B cell (primary cell): ENCODE measurements around the gene BAAT. TPM values are rescaled to one million over a fixed set of nuclear protein-coding genes. Genes with fewer than 3 reads are reported as not detected.
A peak's percentile ranks its signal among the peaks of the same experiment; 100 is the strongest.

Experiments used
- ATAC-seq: fragments of 200-7000 bp; cut with Tn5 transposase; one replicate; pipeline ENCODE4 v1.10.0; 2021; ENCODE audit warnings: low read depth, mild to moderate bottlenecking, moderate number of reproducible peaks, moderate library complexity
- CTCF ChIA-PET: fragments of 350-600 bp; sonication (Branson Sonifier 250); formaldehyde crosslinking; loops from one replicate; lab custom pipeline; 2021; ENCODE audit warnings: antibody characterized with exemption, inconsistent platforms; lab: Charles Lee
- POLR2A ChIA-PET: fragments of 350-600 bp; sonication (Branson Sonifier 250); formaldehyde crosslinking; loops from one replicate; lab custom pipeline; 2021; ENCODE audit warnings: antibody characterized with exemption; lab: Charles Lee
- DNase-seq: peaks from one replicate; pipeline ENCODE4 v3.0.0; 2013
- H2AFZ ChIP-seq: 2 replicates; pipeline ENCODE4 v1.6.1; 2012; ENCODE audit warnings: mild to moderate bottlenecking, low read depth, low read length; ENCODE audit not compliant: insufficient read depth, poor library complexity, severe bottlenecking
- H3K27ac ChIP-seq, 2 donors: 1 replicate in 1 of 2; 2 replicates in 1 of 2; pipeline ENCODE4 v1.5.1; 2012 to 2013; ENCODE audit warnings: low read length in 2 of 2, mild to moderate bottlenecking in 2 of 2, moderate library complexity in 1 of 2
- H3K27me3 ChIP-seq, 4 experiments: fragments of 200-600 bp in 1 of 4; sonication (generic) in 1 of 4; replicated peaks in 1 of 4; 1 replicate in 2 of 4; 2 replicates in 2 of 4; pipeline versions ENCODE4 v1.6.1 to v1.7.0; 2013 to 2016; ENCODE audit warnings: low read length in 3 of 4, mild to moderate bottlenecking in 2 of 4, mixed read lengths in 1 of 4, moderate library complexity in 1 of 4; ENCODE audit not compliant: insufficient read depth in 4 of 4, control insufficient read depth in 3 of 4; ENCODE audit errors: control extremely low read depth in 1 of 4
- H3K36me3 ChIP-seq, 2 experiments: replicated peaks in 1 of 2; 1 replicate in 1 of 2; 2 replicates in 1 of 2; pipeline versions ENCODE4 v1.6.1 to v1.7.1; 2013; ENCODE audit warnings: low read length in 1 of 2; ENCODE audit not compliant: insufficient read depth in 2 of 2, control insufficient read depth in 1 of 2; ENCODE audit errors: control extremely low read depth in 1 of 2, extremely low read depth in 1 of 2
- H3K4me1 ChIP-seq, 2 donors: fragments of 200-600 bp in 1 of 2; sonication (generic) in 1 of 2; 1 replicate in 1 of 2; 2 replicates in 1 of 2; pipeline versions ENCODE4 v1.5.1 to v1.6.1; 2013 to 2017; ENCODE audit warnings: low read length in 2 of 2; ENCODE audit not compliant: control insufficient read depth in 2 of 2, insufficient read depth in 2 of 2
- H3K4me2 ChIP-seq: replicated peaks from 2 replicates; pipeline ENCODE3; 2012; ENCODE audit warnings: mild to moderate bottlenecking, low read depth, low read length; ENCODE audit not compliant: poor library complexity, severe bottlenecking
- H3K4me3 ChIP-seq, 5 experiments: fragments of 200-600 bp in 1 of 5; sonication (generic) in 1 of 5; 1 replicate in 3 of 5; 2 replicates in 2 of 5; pipeline versions ENCODE4 v1.5.1 to v1.7.0; 2011 to 2016; ENCODE audit warnings: low read length in 4 of 5, mild to moderate bottlenecking in 4 of 5, low read depth in 2 of 5, control low read depth in 1 of 5, moderate library complexity in 1 of 5; ENCODE audit not compliant: insufficient read depth in 1 of 5; ENCODE audit errors: control extremely low read depth in 1 of 5, extremely low read depth in 1 of 5
- H3K79me2 ChIP-seq: fragments of 200-600 bp; sonication (generic); one replicate; pipeline ENCODE4 v1.6.0; 2016; ENCODE audit warnings: low read length; ENCODE audit not compliant: control insufficient read depth, insufficient read depth
- H3K9ac ChIP-seq: fragments of 200-600 bp; sonication (generic); 2 replicates; pipeline ENCODE4 v1.6.1; 2017; ENCODE audit warnings: mild to moderate bottlenecking, low read length, moderate library complexity
- H3K9me3 ChIP-seq, 3 donors: one replicate each; pipeline versions ENCODE4 v1.6.1 to v1.7.1; 2013; ENCODE audit warnings: low read length in 2 of 3; ENCODE audit not compliant: control insufficient read depth in 2 of 3, insufficient read depth in 1 of 3; ENCODE audit errors: control extremely low read depth in 1 of 3
- H4K20me1 ChIP-seq: 2 replicates; pipeline ENCODE4 v1.6.0; 2012; ENCODE audit warnings: mild to moderate bottlenecking, low read length; ENCODE audit not compliant: insufficient read depth, control insufficient read depth, poor library complexity, severe bottlenecking
- H3K27ac Mint-ChIP-seq: one replicate; pipeline ENCODE4 v1.8.0; 2021; ENCODE audit warnings: mixed read lengths
- H3K27me3 Mint-ChIP-seq: one replicate; pipeline ENCODE4 v1.8.0; 2021; ENCODE audit warnings: mixed read lengths
- H3K4me1 Mint-ChIP-seq: one replicate; pipeline ENCODE4 v1.8.0; 2021; ENCODE audit warnings: mixed read lengths
- H3K4me3 Mint-ChIP-seq: one replicate; pipeline ENCODE4 v1.8.0; 2021; ENCODE audit warnings: mixed read lengths
- H3K9me3 Mint-ChIP-seq: one replicate; pipeline ENCODE4 v1.8.0; 2022; ENCODE audit warnings: mixed read lengths; ENCODE audit not compliant: insufficient read depth
- EZH2 ChIP-seq: IDR thresholded peaks from 2 replicates; pipeline ENCODE4 v1.6.1; 2012; ENCODE audit warnings: borderline replicate concordance, low read depth, mild to moderate bottlenecking, moderate library complexity, low read length; ENCODE audit not compliant: insufficient read depth, poor library complexity, severe bottlenecking
- WGBS: methylation state at CpG from one replicate; pipeline ENCODE4 v1.1.5; 2013; ENCODE audit warnings: missing lambda C conversion rate; ENCODE audit not compliant: insufficient coverage; 5-methylcytosine and 5-hydroxymethylcytosine counted together
- intact Hi-C: fragments of 100-400 bp; cut with micrococcal nuclease; formaldehyde crosslinking; loops from one replicate; pipeline ENCODE4 v1.10.0; 2022
- polyA plus RNA-seq: library from polyadenylated mRNA; depleted of rRNA; stranded (reverse); fragments of >200 nt; gene quantifications from 2 replicates; pipeline ENCODE4 v1.2.3, GENCODE V29; 2012
- total RNA-seq, 2 donors: library from RNA; stranded (reverse); fragments of 120-200 nt in 1 of 2; gene quantifications; 1 replicate in 1 of 2; 2 replicates in 1 of 2; pipeline versions ENCODE4 v1.2.3 to v1.2.4, GENCODE V29; 2013 to 2022
- TF ChIP-seq, protein P1 (sequence below): fragments of 200-600 bp; IDR thresholded peaks from one replicate; pipeline ENCODE4 v1.8.0; 2022; ENCODE audit warnings: antibody characterized with exemption, mild to moderate bottlenecking

BAAT gene
- total and polyA plus RNA-seq, 2 donors (not counting 1 experiment from before 2014, with no cell fraction given) = 0.07 TPM; not detected in 1

DNA sequence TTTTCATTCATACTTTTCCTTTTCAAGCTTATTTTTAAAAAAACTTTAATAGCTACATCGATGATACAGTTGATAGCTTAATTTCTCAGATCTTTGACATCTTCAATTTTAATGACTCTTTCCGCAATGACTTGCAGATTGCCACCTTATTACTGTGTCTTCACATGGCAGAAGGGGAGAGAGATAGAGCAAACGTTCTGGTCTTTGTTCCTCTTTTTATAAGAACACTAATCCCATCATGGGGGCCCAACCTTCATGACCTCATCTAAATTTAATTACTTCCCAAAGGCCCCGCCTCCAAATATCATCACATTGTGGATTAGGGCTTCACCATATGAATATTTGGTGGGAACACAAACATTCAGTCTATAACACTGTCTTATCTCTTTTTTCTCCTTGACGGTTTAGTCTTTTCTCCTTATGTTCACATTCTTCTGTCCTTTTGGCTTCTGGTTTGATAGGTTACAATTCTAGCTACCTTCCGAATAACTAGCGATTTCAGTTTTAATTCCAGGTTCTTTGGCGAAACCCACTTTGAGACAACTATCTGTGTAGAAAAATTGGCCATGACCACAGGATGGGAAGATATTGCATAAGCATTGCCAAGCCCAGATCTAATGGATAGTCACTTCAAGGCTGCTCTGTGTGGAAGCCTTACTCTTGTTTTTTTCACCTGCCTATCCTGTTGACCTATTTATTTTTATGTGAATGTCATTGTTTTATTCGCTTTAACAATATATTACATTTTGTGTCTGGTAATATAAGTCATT lies 18.9 kb upstream of the BAAT start:
- no peak overlapping the region for H2AFZ ChIP-seq
- Mint-ChIP-seq H3K27ac (no peak overlapping the region), H3K4me3 (no peak overlapping the region), H3K9me3 (peaks cover 28% of the 10 kb centered on the region), H3K4me1 (peaks cover 34% of the 10 kb centered on the region), H3K27me3 (no peaks in the 10 kb centered on the region)
- H3K4me1 ChIP-seq = peaks cover 14 to 16% of the 10 kb centered on the region in 2 donors
- 83% methylated on average over 3 of the region's 9 CpGs for WGBS
- intact Hi-C loops = no loop called here
- no peaks in the 10 kb centered on the region for H4K20me1 ChIP-seq
- peaks cover 9 to 23% (median 21%) of the 10 kb centered on the region in 3 donors for H3K9me3 ChIP-seq
- TF ChIP-seq, protein P1, sequence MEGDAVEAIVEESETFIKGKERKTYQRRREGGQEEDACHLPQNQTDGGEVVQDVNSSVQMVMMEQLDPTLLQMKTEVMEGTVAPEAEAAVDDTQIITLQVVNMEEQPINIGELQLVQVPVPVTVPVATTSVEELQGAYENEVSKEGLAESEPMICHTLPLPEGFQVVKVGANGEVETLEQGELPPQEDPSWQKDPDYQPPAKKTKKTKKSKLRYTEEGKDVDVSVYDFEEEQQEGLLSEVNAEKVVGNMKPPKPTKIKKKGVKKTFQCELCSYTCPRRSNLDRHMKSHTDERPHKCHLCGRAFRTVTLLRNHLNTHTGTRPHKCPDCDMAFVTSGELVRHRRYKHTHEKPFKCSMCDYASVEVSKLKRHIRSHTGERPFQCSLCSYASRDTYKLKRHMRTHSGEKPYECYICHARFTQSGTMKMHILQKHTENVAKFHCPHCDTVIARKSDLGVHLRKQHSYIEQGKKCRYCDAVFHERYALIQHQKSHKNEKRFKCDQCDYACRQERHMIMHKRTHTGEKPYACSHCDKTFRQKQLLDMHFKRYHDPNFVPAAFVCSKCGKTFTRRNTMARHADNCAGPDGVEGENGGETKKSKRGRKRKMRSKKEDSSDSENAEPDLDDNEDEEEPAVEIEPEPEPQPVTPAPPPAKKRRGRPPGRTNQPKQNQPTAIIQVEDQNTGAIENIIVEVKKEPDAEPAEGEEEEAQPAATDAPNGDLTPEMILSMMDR = no peak
- no peak for TF ChIP-seq EZH2
- ATAC-seq (no peak), DNase-seq (no peak)
- H3K27ac ChIP-seq = no peak overlapping the region
- no peaks in the 10 kb centered on the region for H3K27me3 ChIP-seq
- POLR2A ChIA-PET = no interaction called here
- no peak overlapping the region for H3K4me2 ChIP-seq
- no peak overlapping the region for H3K9ac ChIP-seq
- H3K4me3 ChIP-seq = no peak overlapping the region
- H3K79me2 ChIP-seq = peaks cover 40% of the 10 kb centered on the region
- CTCF ChIA-PET = no interaction called here
- H3K36me3 ChIP-seq = peaks cover 31 to 76% of the 10 kb centered on the region in 2 experiments

DNA sequence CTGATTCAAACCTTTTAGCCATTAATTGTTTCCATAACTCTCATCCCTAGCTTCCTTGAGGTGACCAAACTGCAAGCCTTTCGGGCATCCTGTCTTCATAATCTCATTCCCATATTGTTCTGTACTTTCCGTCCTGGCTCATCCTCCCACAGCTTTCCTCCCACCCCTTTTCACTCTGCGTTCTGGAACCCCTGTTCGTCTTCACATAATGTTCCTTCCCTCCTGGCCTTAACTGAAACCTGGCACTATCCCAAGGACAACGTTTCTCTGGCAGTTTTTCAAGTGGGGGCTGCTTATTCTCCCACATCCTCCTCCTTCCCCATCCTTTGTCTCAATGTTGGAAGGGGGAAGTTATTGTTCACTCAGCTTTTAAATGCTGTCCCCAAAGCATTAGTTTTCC lies 15.3 kb upstream of the BAAT start:
- no peaks in the 10 kb centered on the region for H4K20me1 ChIP-seq
- H3K9me3 Mint-ChIP-seq = peaks cover 9% of the 10 kb centered on the region
- peak overlapping the region; percentile 99 for H3K9ac ChIP-seq
- TF ChIP-seq, protein P1 = no peak
- TF ChIP-seq EZH2 = no peak
- peaks cover 73% of the 10 kb centered on the region for H3K79me2 ChIP-seq
- no peak overlapping the region for H3K27ac ChIP-seq
- ChIA-PET POLR2A (no interaction called here), CTCF (interaction anchor here (0.9 kb wide), 1 partner anchor 130 kb away, joined by 4 read pairs; no protein-coding TSS in a partner anchor)
- no peaks in the 10 kb centered on the region for H3K27me3 ChIP-seq
- intact Hi-C loops = no loop called here
- H3K9me3 ChIP-seq = peaks cover 0 to 4% (median 0%) of the 10 kb centered on the region in 3 donors
- H3K27ac Mint-ChIP-seq = peak overlapping the region; percentile 17
- DNase-seq = no peak
- H3K4me3 Mint-ChIP-seq = peak overlapping the region; percentile 100
- ATAC-seq = no peak
- peaks cover 20 to 21% of the 10 kb centered on the region in 2 donors for H3K4me1 ChIP-seq
- H3K27me3 Mint-ChIP-seq = no peaks in the 10 kb centered on the region
- peaks cover 9 to 48% of the 10 kb centered on the region in 2 experiments for H3K36me3 ChIP-seq
- peaks cover 64% of the 10 kb centered on the region for H3K4me1 Mint-ChIP-seq
- peak overlapping the region; percentile 89 for H3K4me2 ChIP-seq
- WGBS = 75% methylated on average over 4 of the region's 5 CpGs
- H2AFZ ChIP-seq = no peak overlapping the region
- H3K4me3 ChIP-seq = peak overlapping the region in 1 of 5 experiments; percentile 96
